ENCODE results near the gene MTSS2. TPM values are rescaled to one million over a fixed set of nuclear protein-coding genes. Genes with fewer than 3 reads are reported as not detected.

The MTSS2 gene
- total RNA-seq, 4 donors from 2014 or later: 3.4 to 31.1 (median 8.5) TPM

GRCh38 chr16:70656712-70657263, 29.1 kb downstream of the MTSS2 start:
- TF ChIP-seq CTCF (IDR thresholded peaks at IDR 0.05; ENCODE audit: low read depth): no peak

- no peak for TF ChIP-seq CTCF (IDR thresholded peaks at IDR 0.05; ENCODE audit: low read depth)
These were observed 29.7 kb downstream of the MTSS2 start for GRCh38 chr16:70656065-70656711.

DNA sequence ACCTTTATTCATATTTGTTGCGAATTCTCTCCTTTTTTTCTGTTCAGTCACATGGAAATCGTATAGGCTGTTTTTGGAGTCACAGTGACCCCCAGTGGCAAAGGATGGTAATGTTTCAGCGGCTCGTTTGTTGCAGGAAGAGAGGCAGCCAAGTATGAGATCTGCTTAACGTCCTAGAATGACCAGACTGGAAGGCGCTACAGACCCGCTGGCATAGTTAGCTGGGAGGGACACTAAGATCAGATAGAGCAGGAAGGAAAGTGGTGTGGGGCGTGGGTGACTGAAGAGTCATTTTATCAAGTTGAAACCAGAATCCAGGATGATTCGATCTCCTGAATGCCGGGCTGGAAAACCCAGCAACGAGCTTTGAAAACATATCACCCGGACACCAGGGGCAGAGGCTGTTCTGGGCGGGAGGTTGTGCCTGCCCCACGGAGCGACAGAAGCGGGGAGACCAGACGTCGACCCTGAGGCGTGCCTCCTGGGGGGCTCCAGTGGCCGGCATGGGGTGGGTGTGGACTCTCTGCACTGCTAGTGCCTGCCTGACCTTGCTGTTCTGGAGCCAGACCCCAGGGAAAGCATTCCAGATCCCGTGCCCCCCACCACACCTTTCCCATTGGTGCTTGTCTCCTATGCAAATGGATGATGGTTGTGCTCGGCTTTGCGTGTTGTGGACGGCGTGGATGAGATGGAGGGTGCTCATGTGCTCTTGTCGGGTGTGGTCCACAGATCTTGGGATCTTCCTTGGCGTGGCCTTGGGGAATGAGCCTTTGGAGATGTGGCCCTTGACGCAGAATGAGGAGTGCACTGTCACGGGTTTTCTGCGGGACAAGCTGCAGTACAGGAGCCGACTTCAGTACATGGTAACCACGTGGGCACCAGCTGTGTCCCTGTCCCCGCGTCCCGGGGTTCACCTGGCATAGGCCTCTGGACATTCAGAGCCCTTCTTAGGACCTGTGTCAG, 31.8 kb downstream of the MTSS2 start:
- TF ChIP-seq CTCF (IDR thresholded peaks at IDR 0.05; ENCODE audit: low read depth): no peak

GRCh38 chr16:70653406-70653805, 32.4 kb downstream of the MTSS2 start:
- no peak for TF ChIP-seq CTCF (IDR thresholded peaks at IDR 0.05; ENCODE audit: low read depth)

GRCh38 chr16:70652322-70652721, 33.5 kb downstream of the MTSS2 start:
- TF ChIP-seq CTCF (IDR thresholded peaks at IDR 0.05; ENCODE audit: low read depth): no peak

- no peak for TF ChIP-seq CTCF (IDR thresholded peaks at IDR 0.05; ENCODE audit: low read depth)
These were observed 34.3 kb downstream of the MTSS2 start for GRCh38 chr16:70651524-70651923.

- TF ChIP-seq CTCF (IDR thresholded peaks at IDR 0.05; ENCODE audit: low read depth): no peak
These were observed 35.6 kb downstream of the MTSS2 start for GRCh38 chr16:70650216-70650615.
